K562 (cell line): Measurements from ENCODE around the gene DAB1. TPM values are rescaled to one million over a fixed set of nuclear protein-coding genes. Genes with fewer than 3 reads are reported as not detected.

Source experiments
- ATAC-seq: fragments of 200-7000 bp; cut with Tn5 transposase; 3 replicates; pipeline ENCODE4 v1.9.1; 2020; ENCODE audit warnings: moderate library complexity
- BruUV-seq: library from RNA; stranded (reverse); fragments of 400-500 nt; replicated peaks from 2 replicates; lab custom pipeline; 2021; lab: Mats Ljungman, UMichigan
- CTCF ChIA-PET: fragments of 300-600 bp; formaldehyde crosslinking; extraction: SDS; loops from one replicate; lab custom pipeline; 2021; ENCODE audit warnings: low intra/inter-chr PET ratio; lab: Yijun Ruan, JAX
- POLR2A ChIA-PET: fragments of 300-600, 350-650 bp; sonication (Branson Sonifier 250); formaldehyde crosslinking; extraction: SDS; loops from one replicate; lab custom pipeline; 2021; ENCODE audit warnings: antibody characterized with exemption, inconsistent platforms; lab: Yijun Ruan, JAX
- DNase-seq, 4 experiments: peaks; one replicate each; pipeline versions ENCODE4 v3.0.0 to v3.0.0-alpha.2; 2011 to 2018; ENCODE audit warnings: low spot score in 3 of 4, mixed read lengths in 3 of 4; ENCODE audit errors: extremely low read depth in 1 of 4
- FAIRE-seq: peaks from 2 replicates; lab custom pipeline; 2011; peaks lifted over from hg19 to GRCh38; lab: Jason Lieb, UNC
- H2AFZ ChIP-seq: 2 replicates; pipeline ENCODE4 v1.6.0; 2011; ENCODE audit warnings: low read depth, low read length, control low read depth, inconsistent platforms
- H3K27ac ChIP-seq: fragments of 200-600 bp; 3 replicates; pipeline ENCODE4 v1.8.0; 2011; ENCODE audit warnings: low read depth, mild to moderate bottlenecking, control low read depth, inconsistent platforms, low read length, moderate library complexity, mixed read lengths; ENCODE audit errors: extremely low read depth
- H3K27me3 ChIP-seq, 2 experiments: fragments of 300-600 bp in 1 of 2; 2 replicates in 1 of 2; 3 replicates in 1 of 2; pipeline versions ENCODE4 v1.6.0 to v1.8.0; 2011; ENCODE audit warnings: inconsistent platforms in 2 of 2, low read length in 2 of 2, mild to moderate bottlenecking in 1 of 2, mixed read lengths in 1 of 2, moderate library complexity in 1 of 2; ENCODE audit not compliant: control insufficient read depth in 2 of 2, insufficient read depth in 2 of 2
- H3K36me3 ChIP-seq: fragments of 300-600 bp; 3 replicates; pipeline ENCODE4 v1.8.0; 2011; ENCODE audit warnings: mild to moderate bottlenecking, low read length, inconsistent platforms; ENCODE audit not compliant: control insufficient read depth, insufficient read depth
- H3K4me1 ChIP-seq, 2 experiments: fragments of 200-600 bp in 1 of 2; replicated peaks in 1 of 2; 2 replicates in 1 of 2; 3 replicates in 1 of 2; pipeline versions ENCODE4 v1.5.1 to v1.8.0; 2011; ENCODE audit warnings: inconsistent platforms in 2 of 2, low read length in 2 of 2, mild to moderate bottlenecking in 1 of 2, mixed read lengths in 1 of 2, moderate library complexity in 1 of 2; ENCODE audit not compliant: control insufficient read depth in 2 of 2, insufficient read depth in 2 of 2
- H3K4me2 ChIP-seq: 2 replicates; pipeline ENCODE4 v1.6.1; 2011; ENCODE audit warnings: low read length, control low read depth, inconsistent platforms, mixed read lengths; ENCODE audit not compliant: insufficient read depth
- H3K4me3 ChIP-seq: fragments of 200-600 bp; sonication (generic), shearing (Covaris generic); 2 replicates; pipeline ENCODE4 v1.5.1; 2016; ENCODE audit warnings: control low read depth, inconsistent platforms
- H3K79me2 ChIP-seq: fragments of 200-600 bp; 3 replicates; pipeline ENCODE4 v1.8.0; 2011; ENCODE audit warnings: low read length, inconsistent platforms; ENCODE audit not compliant: control insufficient read depth, insufficient read depth
- H3K9ac ChIP-seq, 2 experiments: 2 replicates each; pipeline versions ENCODE4 v1.6.0 to v1.6.1; 2011; ENCODE audit warnings: low read depth in 2 of 2, low read length in 2 of 2, control low read depth in 1 of 2, inconsistent platforms in 1 of 2, mild to moderate bottlenecking in 1 of 2, mixed read lengths in 1 of 2; ENCODE audit not compliant: insufficient read depth in 1 of 2
- H3K9me1 ChIP-seq: one replicate; pipeline ENCODE4 v1.6.0; 2011; ENCODE audit warnings: inconsistent platforms, mild to moderate bottlenecking, low read length, moderate library complexity; ENCODE audit not compliant: control insufficient read depth, insufficient read depth
- H3K9me3 ChIP-seq: replicated peaks from 2 replicates; pipeline ENCODE4 v1.5.1; 2011; ENCODE audit warnings: low read depth, low read length, inconsistent platforms; ENCODE audit not compliant: control insufficient read depth, insufficient read depth
- H4K20me1 ChIP-seq: replicated peaks from 2 replicates; pipeline ENCODE4 v1.6.1; 2011; ENCODE audit warnings: low read length, inconsistent platforms, mixed read lengths; ENCODE audit not compliant: control insufficient read depth, insufficient read depth
- RHOXF2B ChIP-seq: fragments of 250-450 bp; sonication (Bioruptor Pico); conservative IDR thresholded peaks from 2 replicates; pipeline ENCODE4 v1.5.1; 2021
- TAF9B ChIP-seq: fragments of 450-650 bp; IDR thresholded peaks from 2 replicates; pipeline ENCODE4 v1.6.1; 2018; ENCODE audit warnings: mild to moderate bottlenecking; ENCODE audit not compliant: partially characterized antibody
- ZNF143 ChIP-seq: sonication (generic); formaldehyde crosslinking; IDR thresholded peaks from 2 replicates; pipeline ENCODE4 v1.9.0; 2022; ENCODE audit warnings: mild to moderate bottlenecking, missing genetic modification reagents
- WGBS: fragments of 100-300 bp; shearing (Covaris generic); methylation state at CpG from one replicate; pipeline ENCODE4 v1.1.6; 2016; ENCODE audit warnings: low coverage, mixed read lengths; ENCODE audit not compliant: insufficient coverage; ENCODE audit errors: missing lambda C conversion rate; 5-methylcytosine and 5-hydroxymethylcytosine counted together
- in situ Hi-C: fragments of 300-500 bp; cut with MboI; formaldehyde crosslinking; loops from 4 replicates; pipeline ENCODE4 v1.15.0; 2018; ENCODE audit warnings: inconsistent platforms, mixed read lengths
- intact Hi-C: fragments of 100-400 bp; cut with micrococcal nuclease; formaldehyde crosslinking; loops from 2 replicates; pipeline ENCODE4 v1.14.2; 2022
- polyA plus RNA-seq, 8 experiments: library from polyadenylated mRNA; depleted of rRNA in 4 of 8; stranded (reverse) in 5 of 8; unstranded in 3 of 8; fragments of >200 nt; fragmentation: Nextera tagmentation in 2 of 8; fragmentation: Illumina TruSeq in 1 of 8; extraction: Ambion mirVana in 2 of 8; extraction: Trizol in 1 of 8; gene quantifications; 2 replicates each; pipeline versions ENCODE4 v1.2.1 to v1.2.3, GENCODE V29; 2011 to 2014; ENCODE audit warnings: inconsistent platforms in 1 of 8, missing spikeins in 1 of 8
- total RNA-seq, 7 experiments: library from RNA; depleted of rRNA in 6 of 7; stranded (reverse); fragments of >200 nt in 6 of 7; fragmentation: Illumina TruSeq in 2 of 7; extraction: Trizol in 2 of 7; gene quantifications; 2 replicates each; pipeline versions ENCODE4 v1.2.1 to v1.2.3, GENCODE V29; 2011 to 2021; ENCODE audit warnings: low replicate concordance in 1 of 7
- TF ChIP-seq, protein P1 (sequence below): fragments of 250-450 bp; sonication (Bioruptor Pico); IDR thresholded peaks from 2 replicates; pipeline ENCODE4 v1.4.0; 2020; ENCODE audit warnings: borderline replicate concordance
- TF ChIP-seq, protein P2 (sequence below), 2 experiments: fragments of 450-650 bp; formaldehyde crosslinking in 1 of 2; IDR thresholded peaks; 2 replicates each; pipeline versions ENCODE4 v1.4.0 to v1.6.1; 2014 to 2020; ENCODE audit warnings: mild to moderate bottlenecking in 2 of 2, borderline replicate concordance in 1 of 2, low read depth in 1 of 2
- TF ChIP-seq, protein P3 (sequence below), 2 experiments: fragments of 200-800 bp in 1 of 2; sonication (Bioruptor generic) in 1 of 2; sonication (generic) in 1 of 2; formaldehyde crosslinking in 1 of 2; IDR thresholded peaks in 1 of 2; conservative IDR thresholded peaks in 1 of 2; 2 replicates each; pipeline versions ENCODE4 v1.5.0 to v1.6.1; 2016 to 2020; ENCODE audit warnings: missing compliant biosample characterization in 1 of 2, missing genetic modification characterization in 1 of 2, missing genetic modification reagents in 1 of 2
- TF ChIP-seq, protein P4 (sequence below): fragments of 250-450 bp; sonication (Bioruptor Pico); IDR thresholded peaks from 2 replicates; pipeline ENCODE4 v1.4.0; 2020; ENCODE audit warnings: mild to moderate bottlenecking, moderate library complexity

DAB1 gene
- total and polyA plus RNA-seq, 9 of the 15 experiments (the other 6 are each of a cell fraction or from before 2014, with no cell fraction given): not detected

DNA sequence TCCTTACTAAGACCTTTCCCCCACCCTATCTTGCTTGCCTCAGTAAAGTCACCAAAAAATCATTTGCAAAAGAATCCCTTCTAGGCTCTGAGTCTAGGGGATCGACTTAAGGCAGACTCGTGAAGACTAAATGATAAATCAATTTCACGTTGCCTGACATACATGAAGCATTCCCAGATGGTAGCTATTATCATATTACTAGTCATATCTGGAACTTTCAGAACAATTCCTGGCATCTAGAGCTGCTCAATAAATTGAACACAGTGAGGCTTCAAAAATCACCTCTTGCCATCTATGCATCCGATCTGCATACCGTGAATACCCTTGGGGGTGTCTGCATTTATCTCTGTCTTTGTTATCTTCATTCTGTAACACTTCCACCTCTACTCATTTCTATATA lies 49.6 kb upstream of the DAB1 start (continued):
- TF ChIP-seq, protein P1, sequence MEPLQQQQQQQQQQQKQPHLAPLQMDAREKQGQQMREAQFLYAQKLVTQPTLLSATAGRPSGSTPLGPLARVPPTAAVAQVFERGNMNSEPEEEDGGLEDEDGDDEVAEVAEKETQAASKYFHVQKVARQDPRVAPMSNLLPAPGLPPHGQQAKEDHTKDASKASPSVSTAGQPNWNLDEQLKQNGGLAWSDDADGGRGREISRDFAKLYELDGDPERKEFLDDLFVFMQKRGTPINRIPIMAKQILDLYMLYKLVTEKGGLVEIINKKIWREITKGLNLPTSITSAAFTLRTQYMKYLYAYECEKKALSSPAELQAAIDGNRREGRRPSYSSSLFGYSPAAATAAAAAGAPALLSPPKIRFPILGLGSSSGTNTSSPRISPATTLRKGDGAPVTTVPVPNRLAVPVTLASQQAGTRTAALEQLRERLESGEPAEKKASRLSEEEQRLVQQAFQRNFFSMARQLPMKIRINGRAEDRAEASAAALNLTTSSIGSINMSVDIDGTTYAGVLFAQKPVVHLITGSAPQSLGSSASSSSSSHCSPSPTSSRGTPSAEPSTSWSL (CRISPR knock-in tag): no peak

DNA sequence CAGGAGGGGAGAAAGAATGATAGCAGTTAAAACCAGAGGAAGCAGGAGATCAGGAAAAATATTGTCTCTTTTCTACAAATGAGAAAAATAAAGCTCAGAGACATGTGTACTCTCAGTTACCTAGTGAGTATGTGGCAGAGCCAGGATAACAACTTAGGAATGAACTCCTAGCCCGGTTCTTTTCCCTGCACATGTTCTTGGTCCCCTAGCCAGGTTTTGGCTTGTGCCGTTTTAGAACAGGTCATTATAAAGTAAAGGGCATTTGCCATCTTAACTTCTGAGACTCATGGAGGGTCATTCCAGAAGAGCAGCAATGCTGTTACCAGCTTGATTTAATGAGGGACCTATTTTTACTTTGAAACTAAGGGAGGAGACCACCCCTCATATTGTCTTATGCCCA lies 48.1 kb upstream of the DAB1 start:
- DNase-seq: no peak
- Histone ChIP-seq H3K4me2 (no peak overlapping the region), H4K20me1 (no peaks in the 10 kb centered on the region), H3K4me1 (no peaks in the 10 kb centered on the region), H3K27ac (no peak overlapping the region), H3K4me3 (no peak overlapping the region), H3K9me1 (no peaks in the 10 kb centered on the region), H3K27me3 (no peaks in the 10 kb centered on the region), H3K9ac (no peak overlapping the region), H2AFZ (no peak overlapping the region), H3K9me3 (no peaks in the 10 kb centered on the region), H3K36me3 (no peaks in the 10 kb centered on the region), H3K79me2 (no peaks in the 10 kb centered on the region)
- in situ Hi-C loops: no loop called here
- BruUV-seq: no TSS peak
- 0% methylated on average over 2 of the region's 2 CpGs for WGBS
- CTCF ChIA-PET: no interaction called here
- no peak for FAIRE-seq
- ATAC-seq: no peak
- intact Hi-C loops: no loop called here
- POLR2A ChIA-PET: no interaction called here
- TF ChIP-seq, protein P2, sequence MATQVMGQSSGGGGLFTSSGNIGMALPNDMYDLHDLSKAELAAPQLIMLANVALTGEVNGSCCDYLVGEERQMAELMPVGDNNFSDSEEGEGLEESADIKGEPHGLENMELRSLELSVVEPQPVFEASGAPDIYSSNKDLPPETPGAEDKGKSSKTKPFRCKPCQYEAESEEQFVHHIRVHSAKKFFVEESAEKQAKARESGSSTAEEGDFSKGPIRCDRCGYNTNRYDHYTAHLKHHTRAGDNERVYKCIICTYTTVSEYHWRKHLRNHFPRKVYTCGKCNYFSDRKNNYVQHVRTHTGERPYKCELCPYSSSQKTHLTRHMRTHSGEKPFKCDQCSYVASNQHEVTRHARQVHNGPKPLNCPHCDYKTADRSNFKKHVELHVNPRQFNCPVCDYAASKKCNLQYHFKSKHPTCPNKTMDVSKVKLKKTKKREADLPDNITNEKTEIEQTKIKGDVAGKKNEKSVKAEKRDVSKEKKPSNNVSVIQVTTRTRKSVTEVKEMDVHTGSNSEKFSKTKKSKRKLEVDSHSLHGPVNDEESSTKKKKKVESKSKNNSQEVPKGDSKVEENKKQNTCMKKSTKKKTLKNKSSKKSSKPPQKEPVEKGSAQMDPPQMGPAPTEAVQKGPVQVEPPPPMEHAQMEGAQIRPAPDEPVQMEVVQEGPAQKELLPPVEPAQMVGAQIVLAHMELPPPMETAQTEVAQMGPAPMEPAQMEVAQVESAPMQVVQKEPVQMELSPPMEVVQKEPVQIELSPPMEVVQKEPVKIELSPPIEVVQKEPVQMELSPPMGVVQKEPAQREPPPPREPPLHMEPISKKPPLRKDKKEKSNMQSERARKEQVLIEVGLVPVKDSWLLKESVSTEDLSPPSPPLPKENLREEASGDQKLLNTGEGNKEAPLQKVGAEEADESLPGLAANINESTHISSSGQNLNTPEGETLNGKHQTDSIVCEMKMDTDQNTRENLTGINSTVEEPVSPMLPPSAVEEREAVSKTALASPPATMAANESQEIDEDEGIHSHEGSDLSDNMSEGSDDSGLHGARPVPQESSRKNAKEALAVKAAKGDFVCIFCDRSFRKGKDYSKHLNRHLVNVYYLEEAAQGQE (IDR thresholded peaks at IDR 0.05; ENCODE audit: borderline replicate concordance): no peak
- TF ChIP-seq, protein P2 (CRISPR knock-in tag; IDR thresholded peaks at IDR 0.05; ENCODE audit: low read depth): no peak
- TF ChIP-seq, protein P3, sequence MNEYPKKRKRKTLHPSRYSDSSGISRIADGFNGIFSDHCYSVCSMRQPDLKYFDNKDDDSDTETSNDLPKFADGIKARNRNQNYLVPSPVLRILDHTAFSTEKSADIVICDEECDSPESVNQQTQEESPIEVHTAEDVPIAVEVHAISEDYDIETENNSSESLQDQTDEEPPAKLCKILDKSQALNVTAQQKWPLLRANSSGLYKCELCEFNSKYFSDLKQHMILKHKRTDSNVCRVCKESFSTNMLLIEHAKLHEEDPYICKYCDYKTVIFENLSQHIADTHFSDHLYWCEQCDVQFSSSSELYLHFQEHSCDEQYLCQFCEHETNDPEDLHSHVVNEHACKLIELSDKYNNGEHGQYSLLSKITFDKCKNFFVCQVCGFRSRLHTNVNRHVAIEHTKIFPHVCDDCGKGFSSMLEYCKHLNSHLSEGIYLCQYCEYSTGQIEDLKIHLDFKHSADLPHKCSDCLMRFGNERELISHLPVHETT (CRISPR knock-in tag; conservative IDR thresholded peaks at IDR 0.05 in 1 of 2, IDR thresholded peaks at IDR 0.05 in 1 of 2): no peak
- TF ChIP-seq RHOXF2B (CRISPR knock-in tag) (no peak), TAF9B (no peak), ZNF143 (CRISPR knock-in tag) (no peak)
- TF ChIP-seq, protein P4, sequence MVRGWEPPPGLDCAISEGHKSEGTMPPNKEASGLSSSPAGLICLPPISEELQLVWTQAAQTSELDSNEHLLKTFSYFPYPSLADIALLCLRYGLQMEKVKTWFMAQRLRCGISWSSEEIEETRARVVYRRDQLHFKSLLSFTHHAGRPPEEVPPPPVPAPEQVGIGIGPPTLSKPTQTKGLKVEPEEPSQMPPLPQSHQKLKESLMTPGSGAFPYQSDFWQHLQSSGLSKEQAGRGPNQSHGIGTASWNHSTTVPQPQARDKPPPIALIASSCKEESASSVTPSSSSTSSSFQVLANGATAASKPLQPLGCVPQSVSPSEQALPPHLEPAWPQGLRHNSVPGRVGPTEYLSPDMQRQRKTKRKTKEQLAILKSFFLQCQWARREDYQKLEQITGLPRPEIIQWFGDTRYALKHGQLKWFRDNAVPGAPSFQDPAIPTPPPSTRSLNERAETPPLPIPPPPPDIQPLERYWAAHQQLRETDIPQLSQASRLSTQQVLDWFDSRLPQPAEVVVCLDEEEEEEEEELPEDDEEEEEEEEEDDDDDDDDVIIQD (CRISPR knock-in tag): no peak
